Astrocyte of the spinal cord (primary cell): Measurements from ENCODE around the gene C5orf24.

ENCODE experiments used
- DNase-seq: peaks from one replicate; pipeline ENCODE4 v3.0.0; 2011; ENCODE audit warnings: low read depth, low spot score
- H3K4me3 ChIP-seq: 2 replicates; pipeline ENCODE4 v1.5.1; 2011; ENCODE audit warnings: low read depth, mild to moderate bottlenecking, low read length, moderate library complexity
- CTCF ChIP-seq: IDR thresholded peaks from 2 replicates; pipeline ENCODE4 v1.5.1; 2012; ENCODE audit warnings: low read depth, mild to moderate bottlenecking, low read length, inconsistent platforms
- in situ Hi-C: cut with HindIII; loops from 2 replicates; pipeline ENCODE4 v1.10.0; 2017; ENCODE audit warnings: low sequenced_read_pairs

C5orf24 gene

GRCh38 chr5:134904610-134905245 lies 59.0 kb downstream of the C5orf24 start, which contains the start of gene PCBD2:
Gene PCBD2, plus strand, starts transcription at chr5:134905131. Its CDS starts 9 bp downstream, at chr5:134905140.
- in situ Hi-C loops, result no loop called here
- peak; percentile 88 for TF ChIP-seq CTCF
- peak within 1 kb of the TSS; percentile 59 for H3K4me3 ChIP-seq
- DNase-seq, result peak; percentile 90

GRCh38 chr5:134905246-134905996 lies 59.7 kb downstream of the C5orf24 start:
- H3K4me3 ChIP-seq, result peak overlapping the region; percentile 59
- peak; percentile 60 for TF ChIP-seq CTCF
- in situ Hi-C loops, result no loop called here
- DNase-seq, result peak; percentile 81

- TF ChIP-seq CTCF, result no peak
- H3K4me3 ChIP-seq, result no peak overlapping the region
- in situ Hi-C loops, result no loop called here
- DNase-seq, result no peak
Observed at GRCh38 chr5:134906811-134907210, 61.0 kb downstream of the C5orf24 start.
